Loucy (cell line): ENCODE measurements around the gene PCK1.

ENCODE experiments used
- H2AFZ ChIP-seq: fragments of 200-600 bp; sonication (generic); 2 replicates; pipeline ENCODE4 v1.6.0; 2016; ENCODE audit warnings: antibody characterized with exemption, mild to moderate bottlenecking, low read length, moderate library complexity
- H3F3A ChIP-seq: fragments of 200-600 bp; 2 replicates; pipeline ENCODE4 v1.6.0; 2016; ENCODE audit warnings: antibody characterized with exemption, low read depth, mild to moderate bottlenecking
- H3K27me3 ChIP-seq: fragments of 200-600 bp; sonication (generic); 2 replicates; pipeline ENCODE4 v1.6.1; 2014; ENCODE audit warnings: low read length, mild to moderate bottlenecking; ENCODE audit not compliant: insufficient read depth, poor library complexity, severe bottlenecking
- H3K36me3 ChIP-seq: fragments of 200-600 bp; sonication (generic); 2 replicates; pipeline ENCODE4 v1.6.1; 2016; ENCODE audit warnings: low read length; ENCODE audit not compliant: insufficient read depth
- H3K4me1 ChIP-seq: fragments of 200-600 bp; sonication (generic); 2 replicates; pipeline ENCODE4 v1.5.1; 2014; ENCODE audit warnings: low read length, mild to moderate bottlenecking; ENCODE audit not compliant: insufficient read depth, poor library complexity, severe bottlenecking
- H3K4me2 ChIP-seq: fragments of 200-600 bp; sonication (generic); 2 replicates; pipeline ENCODE4 v1.6.0; 2014; ENCODE audit warnings: antibody characterized with exemption, low read length, low read depth, mild to moderate bottlenecking; ENCODE audit not compliant: poor library complexity, severe bottlenecking
- H3K4me3 ChIP-seq: fragments of 200-600 bp; sonication (generic); 2 replicates; pipeline ENCODE4 v1.5.1; 2014; ENCODE audit warnings: low read length, mild to moderate bottlenecking, mixed read lengths; ENCODE audit not compliant: poor library complexity, severe bottlenecking
- H3K79me2 ChIP-seq: fragments of 200-600 bp; sonication (generic); 2 replicates; pipeline ENCODE4 v1.6.1; 2014; ENCODE audit warnings: low read length; ENCODE audit not compliant: insufficient read depth
- H3K9ac ChIP-seq: fragments of 200-600 bp; sonication (generic); 2 replicates; pipeline ENCODE4 v1.6.0; 2014; ENCODE audit warnings: mild to moderate bottlenecking, low read depth, low read length, moderate library complexity; ENCODE audit not compliant: poor library complexity, severe bottlenecking
- H3K9me2 ChIP-seq: fragments of 200-600 bp; sonication (generic); replicated peaks from 2 replicates; pipeline ENCODE4 v1.6.1; 2016; ENCODE audit warnings: low read depth, low read length, mixed read lengths
- H3K9me3 ChIP-seq: fragments of 200-600 bp; sonication (generic); 2 replicates; pipeline ENCODE4 v1.6.1; 2014; ENCODE audit warnings: mild to moderate bottlenecking, antibody characterized with exemption, low read length, low read depth; ENCODE audit not compliant: insufficient read depth
- H4K20me1 ChIP-seq: fragments of 200-600 bp; sonication (generic); 2 replicates; pipeline ENCODE4 v1.6.0; 2014; ENCODE audit warnings: antibody characterized with exemption, low read length, mild to moderate bottlenecking; ENCODE audit not compliant: insufficient read depth, poor library complexity, severe bottlenecking
- EZH2phosphoT487 ChIP-seq: fragments of 200-600 bp; IDR thresholded peaks from 2 replicates; pipeline ENCODE4 v1.6.1; 2018; ENCODE audit warnings: antibody characterized with exemption, mild to moderate bottlenecking, moderate library complexity, borderline replicate concordance
- TF ChIP-seq, protein P1 (sequence below): fragments of 200-600 bp; sonication (generic); conservative IDR thresholded peaks from 2 replicates; pipeline ENCODE4 v1.5.1; 2014; ENCODE audit warnings: mild to moderate bottlenecking, antibody characterized with exemption, low read length

Gene PCK1

DNA sequence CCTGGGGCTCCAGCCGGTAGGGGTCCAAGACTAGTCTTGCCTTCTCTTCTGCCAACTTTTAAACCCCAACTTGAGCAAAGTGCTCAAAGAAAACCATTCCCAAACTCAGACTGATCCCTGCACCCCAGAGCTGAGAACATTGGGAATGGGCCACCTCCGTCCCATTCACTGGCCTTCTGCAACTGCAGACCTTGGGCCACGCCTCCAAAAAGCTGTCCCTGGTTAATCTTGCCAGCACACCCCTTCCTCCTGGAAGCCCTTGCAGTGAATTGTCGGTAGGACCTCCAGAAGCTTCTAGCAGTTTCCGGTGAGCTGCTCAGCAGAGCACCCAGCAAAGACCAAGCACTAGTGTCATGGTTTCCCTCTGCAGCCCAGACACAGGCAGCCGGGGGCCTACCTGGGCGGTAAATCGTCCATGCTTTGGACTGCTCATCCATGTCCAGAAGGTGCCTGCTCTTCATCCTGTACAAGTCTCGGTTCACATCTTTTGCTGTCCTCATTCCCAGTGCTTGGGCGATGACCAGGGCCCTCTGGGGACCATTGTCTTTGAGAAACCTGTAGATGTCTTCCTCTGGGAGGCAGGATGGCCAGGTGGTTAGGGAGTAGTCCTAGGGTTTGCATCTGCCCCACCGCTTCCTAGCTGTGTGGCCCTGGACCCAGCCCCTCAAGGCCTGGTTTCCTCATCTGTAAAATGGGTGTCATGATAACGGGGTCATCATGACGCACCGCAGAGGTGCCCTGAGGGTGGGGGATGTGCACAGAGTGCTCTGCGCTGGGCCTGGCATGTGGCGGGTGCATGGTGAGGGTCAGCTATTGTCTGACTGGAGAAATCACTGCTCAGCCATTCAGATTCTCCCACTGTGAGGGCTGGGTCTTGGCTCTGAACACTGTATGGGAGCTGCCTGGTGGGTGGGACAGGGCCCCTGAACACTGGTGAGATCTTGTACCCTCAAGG is 53.9 kb downstream of the PCK1 start:
- Histone ChIP-seq H3K4me2 (no peak overlapping the region), H4K20me1 (no peaks in the 10 kb centered on the region)

GRCh38 chr20:57615445-57615811 is 54.5 kb downstream of the PCK1 start:
- no peaks in the 10 kb centered on the region for H3K79me2 ChIP-seq
- no peak overlapping the region for H3K4me2 ChIP-seq
- peaks cover 26% of the 10 kb centered on the region for H3K27me3 ChIP-seq
- no peaks in the 10 kb centered on the region for H4K20me1 ChIP-seq
- H2AFZ ChIP-seq, result no peak overlapping the region
- no peak for TF ChIP-seq EZH2phosphoT487
- TF ChIP-seq, protein P1, sequence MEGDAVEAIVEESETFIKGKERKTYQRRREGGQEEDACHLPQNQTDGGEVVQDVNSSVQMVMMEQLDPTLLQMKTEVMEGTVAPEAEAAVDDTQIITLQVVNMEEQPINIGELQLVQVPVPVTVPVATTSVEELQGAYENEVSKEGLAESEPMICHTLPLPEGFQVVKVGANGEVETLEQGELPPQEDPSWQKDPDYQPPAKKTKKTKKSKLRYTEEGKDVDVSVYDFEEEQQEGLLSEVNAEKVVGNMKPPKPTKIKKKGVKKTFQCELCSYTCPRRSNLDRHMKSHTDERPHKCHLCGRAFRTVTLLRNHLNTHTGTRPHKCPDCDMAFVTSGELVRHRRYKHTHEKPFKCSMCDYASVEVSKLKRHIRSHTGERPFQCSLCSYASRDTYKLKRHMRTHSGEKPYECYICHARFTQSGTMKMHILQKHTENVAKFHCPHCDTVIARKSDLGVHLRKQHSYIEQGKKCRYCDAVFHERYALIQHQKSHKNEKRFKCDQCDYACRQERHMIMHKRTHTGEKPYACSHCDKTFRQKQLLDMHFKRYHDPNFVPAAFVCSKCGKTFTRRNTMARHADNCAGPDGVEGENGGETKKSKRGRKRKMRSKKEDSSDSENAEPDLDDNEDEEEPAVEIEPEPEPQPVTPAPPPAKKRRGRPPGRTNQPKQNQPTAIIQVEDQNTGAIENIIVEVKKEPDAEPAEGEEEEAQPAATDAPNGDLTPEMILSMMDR, result no peak
- no peaks in the 10 kb centered on the region for H3K36me3 ChIP-seq
- no peaks in the 10 kb centered on the region for H3K9me3 ChIP-seq
- no peak overlapping the region for H3K4me3 ChIP-seq
- no peak overlapping the region for H3K9ac ChIP-seq
- H3K9me2 ChIP-seq, result no peaks in the 10 kb centered on the region
- H3F3A ChIP-seq, result 0 out of 2 replicates have a peak, but pooled peaks cover 5% of the 10 kb centered on the region
- H3K4me1 ChIP-seq, result peaks cover 25% of the 10 kb centered on the region

More for the DNA sequence above, 53.9 kb downstream of the PCK1 start:
- Histone ChIP-seq H2AFZ (no peak overlapping the region), H3K9ac (no peak overlapping the region), H3K4me1 (peaks cover 19% of the 10 kb centered on the region), H3K27me3 (peaks cover 20% of the 10 kb centered on the region), H3F3A (0 out of 2 replicates have a peak, but pooled peaks cover 5% of the 10 kb centered on the region), H3K79me2 (no peaks in the 10 kb centered on the region), H3K9me2 (no peaks in the 10 kb centered on the region), H3K4me3 (no peak overlapping the region), H3K36me3 (no peaks in the 10 kb centered on the region), H3K9me3 (no peaks in the 10 kb centered on the region)
- TF ChIP-seq EZH2phosphoT487, result no peak
- TF ChIP-seq, protein P1, result no peak

- Histone ChIP-seq H3K79me2 (no peaks in the 10 kb centered on the region), H4K20me1 (no peaks in the 10 kb centered on the region), H3K27me3 (peaks cover 35% of the 10 kb centered on the region), H2AFZ (no peak overlapping the region), H3F3A (0 out of 2 replicates have a peak, but pooled peaks cover 5% of the 10 kb centered on the region), H3K9ac (no peak overlapping the region), H3K4me1 (peaks cover 34% of the 10 kb centered on the region), H3K4me2 (no peak overlapping the region), H3K4me3 (no peak overlapping the region), H3K9me2 (no peaks in the 10 kb centered on the region), H3K36me3 (no peaks in the 10 kb centered on the region), H3K9me3 (no peaks in the 10 kb centered on the region)
- TF ChIP-seq EZH2phosphoT487, result no peak
- TF ChIP-seq, protein P1, result no peak
Observed at GRCh38 chr20:57616143-57616951, 55.4 kb downstream of the PCK1 start.
